Vagina (tissue), 2 donors: ENCODE measurements around the gene RPS3.
A peak's percentile ranks its signal among the peaks of the same experiment; 100 is the strongest.

Experiments
- CTCF ChIP-seq, 3 experiments: fragments of 450-650 bp in 2 of 3; fragments of 200-600 bp in 1 of 3; sonication (generic) in 1 of 3; IDR thresholded peaks; one replicate each; pipeline ENCODE4 v1.5.1; 2017 to 2019; ENCODE audit warnings: antibody characterized with exemption in 3 of 3, mild to moderate bottlenecking in 2 of 3, moderate library complexity in 2 of 3
- POLR2A ChIP-seq, 2 donors: fragments of 450-650 bp; IDR thresholded peaks; one replicate each; pipeline ENCODE4 v1.6.1; 2017; ENCODE audit warnings: antibody characterized with exemption in 2 of 2, mild to moderate bottlenecking in 2 of 2, moderate library complexity in 2 of 2
- POLR2AphosphoS5 ChIP-seq, 2 donors: sonication (generic); formaldehyde crosslinking; IDR thresholded peaks; one replicate each; pipeline ENCODE4 v1.9.0; 2017; ENCODE audit warnings: antibody characterized with exemption in 2 of 2, mild to moderate bottlenecking in 2 of 2, low read depth in 1 of 2; ENCODE audit not compliant: insufficient read depth in 1 of 2

- TF ChIP-seq CTCF (IDR thresholded peaks at IDR 0.05) (no peak), POLR2AphosphoS5 (IDR thresholded peaks at IDR 0.05; ENCODE audit: insufficient read depth in 1 of 2, low read depth in 1 of 2) (peak in 1 of 2 donors; percentile 35), POLR2A (IDR thresholded peaks at IDR 0.05) (no peak)
These were observed 49.7 kb upstream of the RPS3 start for GRCh38 chr11:75349521-75350116.
